ENCODE measurements around the gene ANXA8.
"Not testable (repeated sequence)": the region's sequence is repeated elsewhere in the genome, so short reads cannot be mapped to it uniquely, and the experiment has no call there.

The ANXA8 gene

DNA sequence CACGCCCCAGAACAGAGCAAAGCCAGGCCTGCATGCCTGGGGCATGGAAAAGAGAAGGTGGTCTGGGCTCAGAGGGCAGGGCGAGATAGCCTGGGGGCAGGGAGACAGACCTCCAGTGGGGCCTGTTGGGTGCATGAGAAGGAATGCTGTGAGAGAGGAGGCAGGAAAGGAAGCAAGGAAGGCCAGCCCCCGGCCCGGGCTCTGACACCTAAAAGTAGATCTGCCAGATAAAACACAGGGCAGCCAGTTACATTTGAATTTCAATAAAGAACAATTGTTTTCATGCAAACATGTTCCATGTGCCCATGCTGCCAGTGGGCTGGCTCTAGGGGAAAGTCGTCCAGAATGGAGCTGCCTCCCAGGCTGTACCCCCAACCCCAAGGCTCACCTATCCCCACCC lies 5.8 kb downstream of the ANXA8 start:
- not testable (repeated sequence) for H3K27ac ChIP-seq (ENCODE audit: low read depth, low read length); H3K9ac ChIP-seq (ENCODE audit: low read depth, low read length); H3K36me3 ChIP-seq (ENCODE audit: insufficient read depth, low read length); H3K9me3 ChIP-seq (ENCODE audit: insufficient read depth, low read depth, low read length); H3K4me3 ChIP-seq (ENCODE audit: low read length); H3K27me3 ChIP-seq (ENCODE audit: insufficient read depth, low read length); H3K4me1 ChIP-seq (ENCODE audit: insufficient read depth, low read length)
- WGBS = 40% methylated on average over 1 of the region's 5 CpGs

DNA sequence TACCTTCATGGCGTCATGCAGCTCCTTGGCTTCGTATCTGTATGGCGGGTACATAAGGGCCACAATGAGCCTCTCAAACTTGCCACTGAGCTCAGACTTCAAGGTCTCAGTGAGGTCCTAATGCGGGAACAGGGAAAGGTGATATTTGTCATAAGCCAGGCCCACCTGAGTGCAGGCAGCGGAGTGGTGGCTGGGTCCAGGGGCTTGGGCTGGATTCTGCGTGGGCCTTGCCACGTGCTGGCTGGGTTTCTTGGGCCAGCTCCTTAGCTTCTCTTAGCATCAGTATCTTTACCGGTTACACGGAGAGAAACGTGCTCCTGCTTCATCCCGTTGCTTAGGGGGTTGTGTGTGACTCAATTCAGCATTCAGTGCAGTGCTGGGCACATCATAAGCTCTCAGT lies 6.8 kb downstream of the ANXA8 start:
- not testable (repeated sequence) for H3K36me3 ChIP-seq (ENCODE audit: insufficient read depth, low read length); H3K4me1 ChIP-seq (ENCODE audit: insufficient read depth, low read length); H3K27me3 ChIP-seq (ENCODE audit: insufficient read depth, low read length); H3K27ac ChIP-seq (ENCODE audit: low read depth, low read length); H3K4me3 ChIP-seq (ENCODE audit: low read length); H3K9me3 ChIP-seq (ENCODE audit: insufficient read depth, low read depth, low read length); H3K9ac ChIP-seq (ENCODE audit: low read depth, low read length)
- WGBS = no CpG with 5 or more reads among the region's 11 CpGs

DNA sequence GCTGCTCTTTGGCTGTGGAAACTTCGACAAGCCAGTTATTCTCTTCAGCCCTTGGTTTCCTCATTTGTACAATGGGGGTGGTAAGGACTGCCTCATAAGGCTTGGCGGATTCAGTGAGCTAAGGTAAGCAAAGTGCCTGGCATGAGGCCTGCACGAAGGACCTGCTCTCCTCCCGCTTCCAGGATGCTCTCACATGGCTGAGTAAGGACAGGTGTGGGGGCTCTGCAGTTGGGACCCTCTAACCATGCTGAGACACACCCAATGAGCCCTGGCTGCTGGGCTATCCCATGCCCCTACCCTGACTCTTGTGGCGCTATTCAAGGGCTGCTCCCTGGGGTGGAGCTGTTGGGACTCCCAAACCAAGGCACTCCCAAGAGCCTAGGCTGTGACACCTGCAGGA lies 8.8 kb downstream of the ANXA8 start:
- not testable (repeated sequence) for H3K9me3 ChIP-seq (ENCODE audit: insufficient read depth, low read depth, low read length); H3K36me3 ChIP-seq (ENCODE audit: insufficient read depth, low read length); H3K9ac ChIP-seq (ENCODE audit: low read depth, low read length); H3K4me1 ChIP-seq (ENCODE audit: insufficient read depth, low read length); H3K4me3 ChIP-seq (ENCODE audit: low read length); H3K27ac ChIP-seq (ENCODE audit: low read depth, low read length); H3K27me3 ChIP-seq (ENCODE audit: insufficient read depth, low read length)
- 91% methylated on average over 3 of the region's 5 CpGs for WGBS

DNA sequence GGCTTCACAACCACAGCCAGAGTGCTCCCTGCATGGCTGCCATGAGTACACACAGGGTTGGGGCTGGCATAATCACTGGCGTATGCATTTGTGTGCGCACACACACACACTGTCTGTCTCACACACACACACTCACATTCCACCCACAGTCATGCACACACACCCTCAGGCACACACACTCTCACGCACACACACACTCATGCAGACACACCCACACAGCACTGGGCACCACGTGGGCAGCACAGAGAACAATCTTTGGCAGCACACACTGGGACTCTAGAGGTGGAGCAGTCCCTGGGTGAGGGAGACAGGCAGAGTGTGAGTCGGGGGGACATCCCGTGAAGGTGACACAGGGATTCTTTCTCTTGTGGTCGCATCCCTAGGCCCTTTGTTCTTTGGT lies 10.4 kb downstream of the ANXA8 start:
- H3K9ac ChIP-seq (ENCODE audit: low read depth, low read length); H3K9me3 ChIP-seq (ENCODE audit: insufficient read depth, low read depth, low read length); H3K27me3 ChIP-seq (ENCODE audit: insufficient read depth, low read length); H3K4me1 ChIP-seq (ENCODE audit: insufficient read depth, low read length); H3K4me3 ChIP-seq (ENCODE audit: low read length); H3K36me3 ChIP-seq (ENCODE audit: insufficient read depth, low read length); H3K27ac ChIP-seq (ENCODE audit: low read depth, low read length): not testable (repeated sequence)
- WGBS = no CpG with 5 or more reads among the region's 7 CpGs

DNA sequence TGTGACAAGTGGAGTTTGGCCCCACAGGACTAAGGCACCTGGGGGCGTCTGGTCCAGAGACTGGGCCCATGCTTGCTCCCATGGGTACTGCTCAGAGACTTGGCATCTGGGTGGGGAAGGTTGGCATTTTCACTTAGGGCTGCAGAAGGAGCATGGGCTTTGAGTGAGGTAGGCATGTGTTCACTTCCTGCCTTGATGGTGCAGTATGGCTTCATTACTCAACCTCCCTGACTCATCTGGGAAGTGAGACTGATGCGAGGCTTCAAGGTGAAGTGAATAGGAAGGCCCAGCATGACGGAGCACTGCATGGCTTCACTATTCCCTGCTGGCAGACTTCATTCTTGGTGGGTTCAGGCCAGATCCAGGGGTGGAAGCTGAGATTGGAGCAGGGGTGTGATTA lies 11.3 kb downstream of the ANXA8 start:
- H3K36me3 ChIP-seq (ENCODE audit: insufficient read depth, low read length); H3K9ac ChIP-seq (ENCODE audit: low read depth, low read length); H3K27ac ChIP-seq (ENCODE audit: low read depth, low read length); H3K9me3 ChIP-seq (ENCODE audit: insufficient read depth, low read depth, low read length); H3K4me3 ChIP-seq (ENCODE audit: low read length); H3K27me3 ChIP-seq (ENCODE audit: insufficient read depth, low read length); H3K4me1 ChIP-seq (ENCODE audit: insufficient read depth, low read length): not testable (repeated sequence)
- WGBS = no CpG with 5 or more reads among the region's 3 CpGs

DNA sequence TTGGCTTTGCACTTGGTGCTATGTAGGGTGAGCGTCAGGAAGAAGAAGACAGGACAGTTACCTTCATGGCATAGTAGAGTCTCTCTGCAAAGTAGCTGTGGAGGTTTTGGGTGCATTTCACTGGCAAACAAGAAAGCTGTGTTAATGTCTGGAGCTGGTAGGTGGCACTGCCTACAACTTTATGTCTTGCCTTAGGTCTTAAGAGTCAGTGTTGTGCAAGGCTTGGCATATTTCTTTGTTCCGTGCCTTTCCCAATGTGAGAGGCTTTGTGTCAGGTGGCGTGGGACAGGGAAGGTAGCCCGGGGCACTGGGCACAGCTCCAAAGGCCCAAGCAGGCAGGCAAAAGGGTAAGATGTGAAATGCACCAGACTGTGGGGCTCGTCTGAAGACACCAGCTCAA lies 11.8 kb downstream of the ANXA8 start:
- not testable (repeated sequence) for H3K9me3 ChIP-seq (ENCODE audit: insufficient read depth, low read depth, low read length); H3K36me3 ChIP-seq (ENCODE audit: insufficient read depth, low read length); H3K4me3 ChIP-seq (ENCODE audit: low read length); H3K9ac ChIP-seq (ENCODE audit: low read depth, low read length); H3K4me1 ChIP-seq (ENCODE audit: insufficient read depth, low read length); H3K27me3 ChIP-seq (ENCODE audit: insufficient read depth, low read length); H3K27ac ChIP-seq (ENCODE audit: low read depth, low read length)
- WGBS = no CpG with 5 or more reads among the region's 5 CpGs

DNA sequence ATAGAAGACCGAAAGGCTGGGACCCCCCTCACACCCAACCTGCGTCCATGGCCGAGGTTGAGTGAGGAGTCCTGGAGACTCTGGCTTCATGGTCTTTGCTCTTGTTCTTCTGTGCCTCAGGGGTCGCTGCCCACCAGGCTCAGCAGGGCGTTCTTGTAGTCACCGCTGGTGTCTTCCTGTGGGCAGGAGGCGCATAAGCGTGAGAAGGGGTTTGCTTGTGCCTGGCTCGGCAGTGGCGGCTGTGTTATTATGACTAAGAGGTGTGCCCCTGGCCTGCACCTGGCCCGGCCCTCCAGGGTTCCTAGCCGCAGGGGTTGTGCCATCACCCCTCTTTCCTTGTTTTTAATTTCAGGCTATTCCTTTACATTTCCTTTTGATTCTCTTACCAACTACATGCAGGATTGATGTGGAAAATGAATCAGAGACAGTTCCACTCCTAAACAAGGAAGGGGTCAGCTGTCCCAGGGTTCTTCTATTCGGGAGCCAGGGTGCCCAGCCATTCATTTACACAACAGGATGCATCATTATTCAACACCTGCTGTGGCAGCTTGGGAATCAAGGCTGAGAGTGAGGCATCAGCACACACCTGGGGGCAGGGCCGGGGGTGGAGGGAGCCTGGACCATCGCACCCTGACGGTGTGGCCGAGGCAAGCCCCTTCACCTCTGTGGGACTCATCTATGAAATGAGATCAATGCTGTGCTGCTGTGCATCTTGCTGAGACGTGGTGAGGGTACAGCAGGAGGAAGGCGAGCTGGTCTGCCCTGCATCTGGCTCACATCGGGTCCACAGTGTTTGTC lies 15.0 kb downstream of the ANXA8 start:
- H3K27ac ChIP-seq (ENCODE audit: low read depth, low read length); H3K36me3 ChIP-seq (ENCODE audit: insufficient read depth, low read length); H3K4me3 ChIP-seq (ENCODE audit: low read length); H3K27me3 ChIP-seq (ENCODE audit: insufficient read depth, low read length); H3K9me3 ChIP-seq (ENCODE audit: insufficient read depth, low read depth, low read length); H3K4me1 ChIP-seq (ENCODE audit: insufficient read depth, low read length); H3K9ac ChIP-seq (ENCODE audit: low read depth, low read length): not testable (repeated sequence)
- WGBS = 83% methylated on average over 9 of the region's 20 CpGs

- H3K4me3 ChIP-seq (ENCODE audit: low read length); H3K9ac ChIP-seq (ENCODE audit: low read depth, low read length); H3K27me3 ChIP-seq (ENCODE audit: insufficient read depth, low read length); H3K27ac ChIP-seq (ENCODE audit: low read depth, low read length); H3K4me1 ChIP-seq (ENCODE audit: insufficient read depth, low read length); H3K9me3 ChIP-seq (ENCODE audit: insufficient read depth, low read depth, low read length); H3K36me3 ChIP-seq (ENCODE audit: insufficient read depth, low read length): not testable (repeated sequence)
- WGBS = 96% methylated on average over 5 of the region's 7 CpGs
Measured at GRCh38 chr10:47467957-47468356, 16.0 kb downstream of the ANXA8 start.

DNA sequence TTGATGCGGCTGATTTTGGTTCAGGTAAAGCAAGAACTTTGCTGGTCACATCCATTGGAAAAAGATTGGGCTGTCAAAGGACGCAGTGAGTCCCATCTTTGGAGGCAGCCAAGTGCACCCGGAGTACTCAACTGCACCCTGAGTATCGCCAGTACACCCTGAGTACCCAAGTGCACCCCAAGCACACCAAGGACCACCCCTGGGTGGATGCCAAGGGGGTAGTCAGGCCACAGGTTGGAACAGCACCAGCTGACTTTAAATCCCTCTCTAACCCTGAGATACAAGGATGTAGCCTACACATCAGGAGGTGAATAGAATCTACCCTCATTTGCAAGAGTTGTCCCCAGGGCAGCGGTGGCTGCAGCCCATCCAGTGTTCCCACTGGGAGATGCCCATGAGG lies 16.5 kb downstream of the ANXA8 start:
- not testable (repeated sequence) for H3K9ac ChIP-seq (ENCODE audit: low read depth, low read length); H3K4me1 ChIP-seq (ENCODE audit: insufficient read depth, low read length); H3K9me3 ChIP-seq (ENCODE audit: insufficient read depth, low read depth, low read length); H3K27ac ChIP-seq (ENCODE audit: low read depth, low read length); H3K4me3 ChIP-seq (ENCODE audit: low read length); H3K27me3 ChIP-seq (ENCODE audit: insufficient read depth, low read length); H3K36me3 ChIP-seq (ENCODE audit: insufficient read depth, low read length)
- WGBS = 84% methylated on average over 4 of the region's 5 CpGs

DNA sequence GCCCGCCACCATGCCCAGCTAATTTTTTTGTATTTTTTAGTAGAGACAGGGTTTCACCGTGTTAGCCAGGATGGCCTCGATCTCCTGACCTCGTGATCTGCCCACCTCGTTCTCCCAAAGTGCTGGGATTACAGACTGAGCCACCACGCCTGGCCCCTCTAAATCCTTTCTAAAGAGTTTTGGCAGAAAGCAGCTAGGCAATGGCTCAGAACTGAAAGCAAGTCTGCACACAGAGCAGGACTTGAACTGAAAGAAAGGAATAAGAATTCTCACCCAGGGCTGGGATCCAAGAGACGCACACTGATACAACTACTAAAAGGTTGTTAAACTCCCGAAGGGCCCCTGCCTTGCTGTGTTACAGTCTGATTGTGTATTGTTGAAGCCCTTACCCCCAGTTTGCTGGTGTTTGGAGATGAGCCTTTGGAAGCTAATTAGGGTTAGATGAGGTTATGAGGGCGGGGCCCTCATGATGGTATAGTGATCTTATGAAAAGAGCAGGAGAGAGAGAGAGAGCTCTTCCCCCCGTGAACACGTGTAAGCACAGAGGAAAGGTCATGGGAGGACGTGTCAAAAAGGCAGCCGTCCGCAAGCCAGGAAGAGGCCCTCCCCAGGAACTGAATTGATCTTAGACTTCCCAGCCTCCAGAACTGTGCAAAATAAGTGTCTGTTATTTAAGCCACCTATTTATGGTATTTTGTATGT lies 18.5 kb downstream of the ANXA8 start:
- not testable (repeated sequence) for H3K27me3 ChIP-seq (ENCODE audit: insufficient read depth, low read length); H3K36me3 ChIP-seq (ENCODE audit: insufficient read depth, low read length); H3K27ac ChIP-seq (ENCODE audit: low read depth, low read length); H3K9ac ChIP-seq (ENCODE audit: low read depth, low read length); H3K4me3 ChIP-seq (ENCODE audit: low read length); H3K9me3 ChIP-seq (ENCODE audit: insufficient read depth, low read depth, low read length); H3K4me1 ChIP-seq (ENCODE audit: insufficient read depth, low read length)
- WGBS = 92% methylated on average over 9 of the region's 14 CpGs

- not testable (repeated sequence) for H3K27me3 ChIP-seq (ENCODE audit: insufficient read depth, low read length); H3K4me1 ChIP-seq (ENCODE audit: insufficient read depth, low read length); H3K9me3 ChIP-seq (ENCODE audit: insufficient read depth, low read depth, low read length); H3K27ac ChIP-seq (ENCODE audit: low read depth, low read length); H3K4me3 ChIP-seq (ENCODE audit: low read length); H3K36me3 ChIP-seq (ENCODE audit: insufficient read depth, low read length); H3K9ac ChIP-seq (ENCODE audit: low read depth, low read length)
- no CpG with 5 or more reads among the region's 9 CpGs for WGBS
Measured at GRCh38 chr10:47462577-47463358, 21.1 kb downstream of the ANXA8 start.
